ENCODE measurements around the gene MFAP2.

MFAP2 gene

GRCh38 chr1:16980473-16981268 is at the start of gene MFAP2:
Gene MFAP2 (minus strand): TSS chr1:16980620. CDS start chr1:16978273, 2,347 bp downstream.
- no peak for TF ChIP-seq CTCF (IDR thresholded peaks at IDR 0.05)
- no peak for DNase-seq
- peaks cover 0 to 3% (median 1%) of the 10 kb centered on the region in 3 donors for H3K36me3 ChIP-seq

GRCh38 chr1:17030206-17030605 is 49.8 kb upstream of the MFAP2 start:
- peaks cover 61 to 89% (median 76%) of the 10 kb centered on the region in 3 donors for H3K36me3 ChIP-seq
- TF ChIP-seq CTCF (IDR thresholded peaks at IDR 0.05) = no peak
- H3K9me3 ChIP-seq = no peaks in the 10 kb centered on the region
- no peaks in the 10 kb centered on the region for H3K27me3 ChIP-seq
- intact Hi-C loops (cut with DNase I; ENCODE audit: low total_unique reads) = no loop called here
- DNase-seq = no peak
- H3K4me1 ChIP-seq = peaks cover 0 to 8% (median 0%) of the 10 kb centered on the region in 4 donors
- no peak overlapping the region for H3K4me3 ChIP-seq
- no peak overlapping the region for H3K27ac ChIP-seq

More at GRCh38 chr1:16980473-16981268, at the start of gene MFAP2:
- H3K9me3 ChIP-seq = no peaks in the 10 kb centered on the region
- H3K27me3 ChIP-seq = no peaks in the 10 kb centered on the region
- intact Hi-C loops (cut with DNase I; ENCODE audit: low total_unique reads) = no loop called here
- H3K27ac ChIP-seq = peak within 1 kb of the TSS; percentile 86 to 98
- H3K4me3 ChIP-seq = peak within 1 kb of the TSS; percentile 62 to 66
- H3K4me1 ChIP-seq = peaks cover 0 to 46% (median 34%) of the 10 kb centered on the region in 4 donors

- H3K27ac ChIP-seq = no peak overlapping the region
- no peak for TF ChIP-seq CTCF (IDR thresholded peaks at IDR 0.05)
Observed at GRCh38 chr1:17028662-17029188, 48.3 kb upstream of the MFAP2 start.

GRCh38 chr1:17027900-17028299 is 47.5 kb upstream of the MFAP2 start:
- H3K9me3 ChIP-seq = no peaks in the 10 kb centered on the region
- no peak for TF ChIP-seq CTCF (IDR thresholded peaks at IDR 0.05)
- DNase-seq = no peak
- intact Hi-C loops (cut with DNase I; ENCODE audit: low total_unique reads) = no loop called here
- H3K27ac ChIP-seq = no peak overlapping the region
- peaks cover 0 to 8% (median 0%) of the 10 kb centered on the region in 4 donors for H3K4me1 ChIP-seq
- no peak overlapping the region for H3K4me3 ChIP-seq
- H3K36me3 ChIP-seq = peaks cover 80 to 94% (median 89%) of the 10 kb centered on the region in 3 donors
- H3K27me3 ChIP-seq = no peaks in the 10 kb centered on the region

More at GRCh38 chr1:17028662-17029188, 48.3 kb upstream of the MFAP2 start:
- H3K27me3 ChIP-seq = no peaks in the 10 kb centered on the region
- no peak for DNase-seq
- H3K36me3 ChIP-seq = peaks cover 76 to 94% (median 89%) of the 10 kb centered on the region in 3 donors
- intact Hi-C loops (cut with DNase I; ENCODE audit: low total_unique reads) = no loop called here
- H3K9me3 ChIP-seq = no peaks in the 10 kb centered on the region
- H3K4me1 ChIP-seq = peaks cover 0 to 8% (median 0%) of the 10 kb centered on the region in 4 donors
- no peak overlapping the region for H3K4me3 ChIP-seq

GRCh38 chr1:17027403-17027802 is 47.0 kb upstream of the MFAP2 start:
- no peak for TF ChIP-seq CTCF (IDR thresholded peaks at IDR 0.05)
- peak in 1 of 2 donors; percentile 66 for DNase-seq
- Histone ChIP-seq H3K4me1 (peaks cover 0 to 8% (median 0%) of the 10 kb centered on the region in 4 donors), H3K4me3 (no peak overlapping the region), H3K27ac (no peak overlapping the region), H3K36me3 (peaks cover 80 to 94% (median 89%) of the 10 kb centered on the region in 3 donors), H3K27me3 (no peaks in the 10 kb centered on the region), H3K9me3 (no peaks in the 10 kb centered on the region)
- intact Hi-C loops (cut with DNase I; ENCODE audit: low total_unique reads) = no loop called here

Data from tibial artery (tissue), 4 donors.